Measurements from ENCODE around the gene DNAH3. TPM values are rescaled to one million over a fixed set of nuclear protein-coding genes. Genes with fewer than 3 reads are reported as not detected.
"Not testable (repeated sequence)": the region's sequence is repeated elsewhere in the genome, so short reads cannot be mapped to it uniquely, and the experiment has no call there.

The DNAH3 gene
- total RNA-seq: not detected in 2 replicates
- long read RNA-seq: 0 reads

GRCh38 chr16:21150375-21151001, at the start of gene DNAH3:
DNAH3 (minus strand) TSS chr16:21150846; CDS start chr16:21150319, 527 bp downstream.
- H3K36me3 Mint-ChIP-seq (ENCODE audit: unreplicated experiment): no peaks in the 10 kb centered on the region
- no peaks in the 10 kb centered on the region for H3K4me1 Mint-ChIP-seq (ENCODE audit: unreplicated experiment)
- H3K4me3 Mint-ChIP-seq (ENCODE audit: unreplicated experiment): no peak within 1 kb of the TSS
- H3K27me3 Mint-ChIP-seq (ENCODE audit: unreplicated experiment): peaks cover 24% of the 10 kb centered on the region
- H3K9me3 Mint-ChIP-seq (ENCODE audit: unreplicated experiment): no peaks in the 10 kb centered on the region
- no peak for TF ChIP-seq CTCF (IDR thresholded peaks at IDR 0.05)
- no peak within 1 kb of the TSS for H3K27ac Mint-ChIP-seq (ENCODE audit: unreplicated experiment)
- no peak for DNase-seq (ENCODE audit: extremely low spot score, unreplicated experiment)

GRCh38 chr16:21199607-21200218, 49.1 kb upstream of the DNAH3 start:
- Mint-ChIP-seq H3K27me3 (ENCODE audit: unreplicated experiment) (peaks cover 37% of the 10 kb centered on the region), H3K36me3 (ENCODE audit: unreplicated experiment) (no peaks in the 10 kb centered on the region), H3K4me1 (ENCODE audit: unreplicated experiment) (no peaks in the 10 kb centered on the region), H3K4me3 (ENCODE audit: unreplicated experiment) (no peak overlapping the region), H3K27ac (ENCODE audit: unreplicated experiment) (no peak overlapping the region), H3K9me3 (ENCODE audit: unreplicated experiment) (no peaks in the 10 kb centered on the region)
- DNase-seq (ENCODE audit: extremely low spot score, unreplicated experiment): no peak
- no peak for TF ChIP-seq CTCF (IDR thresholded peaks at IDR 0.05)

- Mint-ChIP-seq H3K4me1 (ENCODE audit: unreplicated experiment) (no peaks in the 10 kb centered on the region), H3K4me3 (ENCODE audit: unreplicated experiment) (no peak overlapping the region), H3K27ac (ENCODE audit: unreplicated experiment) (no peak overlapping the region), H3K9me3 (ENCODE audit: unreplicated experiment) (no peaks in the 10 kb centered on the region), H3K27me3 (ENCODE audit: unreplicated experiment) (peaks cover 48% of the 10 kb centered on the region), H3K36me3 (ENCODE audit: unreplicated experiment) (no peaks in the 10 kb centered on the region)
- no peak for DNase-seq (ENCODE audit: extremely low spot score, unreplicated experiment)
- no peak for TF ChIP-seq CTCF (IDR thresholded peaks at IDR 0.05)
Observed at GRCh38 chr16:21197621-21198020, 47.0 kb upstream of the DNAH3 start.

GRCh38 chr16:21197112-21197511, 46.5 kb upstream of the DNAH3 start:
- TF ChIP-seq CTCF (IDR thresholded peaks at IDR 0.05): no peak
- Mint-ChIP-seq H3K27ac (ENCODE audit: unreplicated experiment) (no peak overlapping the region), H3K4me1 (ENCODE audit: unreplicated experiment) (no peaks in the 10 kb centered on the region), H3K9me3 (ENCODE audit: unreplicated experiment) (no peaks in the 10 kb centered on the region), H3K27me3 (ENCODE audit: unreplicated experiment) (peaks cover 48% of the 10 kb centered on the region), H3K36me3 (ENCODE audit: unreplicated experiment) (no peaks in the 10 kb centered on the region), H3K4me3 (ENCODE audit: unreplicated experiment) (no peak overlapping the region)
- DNase-seq (ENCODE audit: extremely low spot score, unreplicated experiment): no peak

GRCh38 chr16:21195330-21195729, 44.7 kb upstream of the DNAH3 start:
- not testable (repeated sequence) for H3K9me3 Mint-ChIP-seq (ENCODE audit: unreplicated experiment)
- peaks cover 43% of the 10 kb centered on the region for H3K27me3 Mint-ChIP-seq (ENCODE audit: unreplicated experiment)

More at GRCh38 chr16:21195330-21195729, 44.7 kb upstream of the DNAH3 start:
- not testable (repeated sequence) for DNase-seq (ENCODE audit: extremely low spot score, unreplicated experiment); H3K36me3 Mint-ChIP-seq (ENCODE audit: unreplicated experiment); H3K4me3 Mint-ChIP-seq (ENCODE audit: unreplicated experiment); H3K27ac Mint-ChIP-seq (ENCODE audit: unreplicated experiment); H3K4me1 Mint-ChIP-seq (ENCODE audit: unreplicated experiment)
